TTC549 (cell line): ENCODE measurements around the gene TRAF2.
"Not testable (repeated sequence)": the region's sequence is repeated elsewhere in the genome, so short reads cannot be mapped to it uniquely, and the experiment has no call there.

Experiments used
- FAIRE-seq: peaks from 2 replicates; lab custom pipeline; 2012; peaks lifted over from hg19 to GRCh38; lab: Jason Lieb, UNC

Gene TRAF2

GRCh38 chr9:136885950-136886578 lies at the start of gene TRAF2:
TSS of gene TRAF2 (plus strand) at chr9:136886516. CDS start at chr9:136898741, 12,225 bp downstream.
- FAIRE-seq: no peak

DNA sequence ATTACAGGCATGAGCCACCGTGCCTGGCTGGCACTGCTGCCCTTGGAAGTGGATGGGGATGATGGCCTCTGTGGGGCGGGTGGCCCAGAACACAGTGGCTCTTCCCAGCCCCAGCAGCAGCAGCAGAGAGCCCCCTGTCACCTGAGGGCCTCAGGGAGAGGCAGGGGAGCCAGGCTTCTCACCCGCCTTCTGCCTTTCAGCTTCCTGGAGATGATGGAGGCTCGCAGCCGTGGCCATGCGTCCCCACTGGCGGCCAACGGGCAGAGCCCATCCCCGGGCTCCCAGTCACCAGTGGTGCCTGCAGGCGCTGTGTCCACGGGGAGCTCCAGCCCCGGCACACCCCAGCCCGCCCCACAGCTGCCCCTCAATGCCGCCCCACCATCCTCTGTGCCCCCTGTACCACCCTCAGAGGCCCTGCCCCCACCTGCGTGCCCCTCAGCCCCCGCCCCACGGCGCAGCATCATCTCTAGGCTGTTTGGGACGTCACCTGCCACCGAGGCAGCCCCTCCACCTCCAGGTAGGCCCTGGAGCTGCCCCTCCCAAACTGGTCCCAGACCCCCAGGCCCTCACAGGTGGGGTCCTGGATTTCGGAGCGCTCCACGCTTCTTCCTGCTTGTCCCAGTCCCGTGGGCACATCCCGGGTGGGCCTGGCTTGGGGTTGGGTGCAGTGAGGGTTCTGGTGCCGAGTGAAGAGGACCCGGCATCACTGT lies 49.0 kb upstream of the TRAF2 start:
- FAIRE-seq: no peak

DNA sequence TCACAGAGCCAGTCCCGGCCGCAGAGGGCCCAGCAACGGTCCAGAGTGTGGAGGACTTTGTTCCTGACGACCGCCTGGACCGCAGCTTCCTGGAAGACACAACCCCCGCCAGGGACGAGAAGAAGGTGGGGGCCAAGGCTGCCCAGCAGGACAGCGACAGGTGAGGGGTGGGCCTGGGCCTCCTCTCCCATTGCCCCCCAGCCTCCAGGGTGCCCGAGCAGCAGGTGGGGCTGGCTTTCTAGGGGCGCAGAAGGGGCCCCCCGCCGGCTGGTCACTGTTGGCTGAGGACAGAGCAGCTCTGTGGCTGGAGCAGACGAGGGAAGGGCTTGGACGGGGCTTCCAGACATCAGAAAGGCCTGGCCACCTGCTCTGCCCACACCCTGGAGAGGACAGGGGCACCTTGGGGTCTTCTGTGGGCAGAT lies 48.4 kb upstream of the TRAF2 start:
- FAIRE-seq: not testable (repeated sequence)

- FAIRE-seq: no peak
Observed at GRCh38 chr9:136838314-136839228, 47.7 kb upstream of the TRAF2 start.

GRCh38 chr9:136839229-136840139 lies 46.8 kb upstream of the TRAF2 start:
- FAIRE-seq: no peak

DNA sequence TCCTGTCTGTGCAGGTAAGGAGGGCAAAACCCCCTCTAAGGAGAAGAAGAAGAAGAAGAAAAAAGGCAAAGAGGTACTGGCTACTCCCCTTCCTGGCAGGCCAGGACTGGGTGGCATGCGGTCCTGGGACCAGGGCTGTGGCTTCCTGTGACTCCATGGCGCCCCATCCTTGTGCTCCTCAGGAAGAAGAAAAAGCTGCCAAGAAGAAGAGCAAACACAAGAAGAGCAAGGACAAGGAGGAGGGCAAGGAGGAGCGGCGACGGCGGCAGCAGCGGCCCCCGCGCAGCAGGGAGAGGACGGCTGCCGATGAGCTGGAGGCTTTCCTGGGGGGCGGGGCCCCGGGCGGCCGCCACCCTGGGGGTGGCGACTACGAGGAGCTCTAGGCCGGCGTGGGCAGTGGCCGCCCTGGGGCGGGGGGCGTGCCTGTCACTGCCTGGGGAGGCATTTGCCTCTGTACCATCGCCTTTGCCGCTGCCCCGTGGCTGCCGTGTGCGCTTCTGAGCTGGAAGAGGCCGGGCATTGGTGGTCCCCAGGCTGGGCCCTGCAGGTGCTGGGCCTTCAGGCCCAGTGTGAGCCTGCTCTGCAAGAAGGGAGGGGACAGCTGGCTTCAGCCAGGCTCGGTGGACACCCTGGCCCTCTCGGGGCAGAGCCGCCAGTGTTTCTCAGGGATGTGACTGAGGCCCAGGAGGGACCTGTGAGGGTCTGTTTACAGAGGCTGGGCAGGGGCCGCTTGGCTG lies 46.0 kb upstream of the TRAF2 start:
- FAIRE-seq: no peak

- FAIRE-seq: no peak
Observed at GRCh38 chr9:136840877-136841645, 45.3 kb upstream of the TRAF2 start.

GRCh38 chr9:136841646-136842379 lies 44.5 kb upstream of the TRAF2 start:
- not testable (repeated sequence) for FAIRE-seq

DNA sequence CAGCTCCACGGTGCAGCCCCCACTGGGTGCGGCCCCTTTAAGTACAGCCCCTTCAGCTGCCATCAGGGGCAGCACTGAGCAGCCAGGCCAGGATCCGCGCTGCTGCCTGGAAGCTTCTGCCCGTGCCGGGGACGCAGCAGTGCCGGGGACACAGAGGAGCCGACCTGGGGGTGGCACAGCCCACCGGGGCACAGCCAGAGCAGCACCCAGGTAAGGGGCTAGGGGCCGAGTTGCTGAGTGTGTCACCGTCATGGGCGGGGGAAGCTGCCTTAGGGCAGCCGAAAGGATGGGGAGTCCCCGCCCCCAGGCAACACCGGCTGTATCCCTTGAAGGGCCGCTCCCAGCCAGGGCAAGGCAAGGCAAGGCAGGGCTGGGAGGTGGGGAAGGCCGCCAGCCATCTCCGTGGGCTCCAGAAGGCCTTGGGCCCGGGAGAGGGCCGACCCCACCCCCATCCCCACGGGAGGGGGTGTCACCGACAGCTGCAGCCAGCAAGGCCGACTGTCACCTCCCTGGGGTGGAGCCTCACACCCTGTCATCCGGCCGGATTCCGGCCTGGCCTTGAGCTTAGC lies 43.9 kb upstream of the TRAF2 start, which contains the start of gene AJM1:
TSS of gene AJM1 (plus strand) at position 99 of the 569 bp plus-strand sequence. CDS start 1,937 bp downstream, outside the sequence.
- FAIRE-seq: not testable (repeated sequence)

DNA sequence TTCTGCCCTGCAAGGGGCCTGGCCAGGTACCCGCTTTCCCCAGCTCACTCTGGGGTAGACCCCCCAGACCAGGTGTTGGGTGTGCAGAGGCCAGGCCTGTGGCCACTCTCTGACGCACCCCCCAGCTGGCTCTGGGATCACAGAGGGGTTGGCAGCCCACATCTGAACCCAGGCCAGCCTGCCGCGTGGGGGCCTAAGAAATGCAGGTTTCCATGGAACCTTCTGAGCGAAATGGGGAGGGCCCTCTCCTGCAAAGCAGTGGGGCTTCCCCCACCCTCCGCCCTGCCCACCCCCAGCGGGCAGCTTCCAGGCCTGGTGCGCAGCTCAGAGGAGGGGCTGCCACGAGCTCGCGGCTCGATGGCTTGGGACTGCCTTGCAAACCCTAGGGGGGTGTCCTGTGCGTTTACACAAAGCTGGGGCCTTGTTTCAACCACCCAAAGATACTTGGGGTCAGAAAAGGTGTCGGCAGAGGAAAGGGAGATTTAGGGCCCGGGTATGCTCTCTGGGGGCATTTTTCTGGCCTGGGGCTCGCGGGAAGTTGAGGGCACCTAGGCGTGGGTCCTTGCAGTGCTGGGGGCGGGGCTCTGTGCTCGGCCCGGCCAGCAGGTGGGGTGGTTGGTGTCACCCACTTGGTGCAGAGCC lies 43.0 kb upstream of the TRAF2 start:
- FAIRE-seq: not testable (repeated sequence)

GRCh38 chr9:136843801-136844740 lies 42.2 kb upstream of the TRAF2 start:
- not testable (repeated sequence) for FAIRE-seq

DNA sequence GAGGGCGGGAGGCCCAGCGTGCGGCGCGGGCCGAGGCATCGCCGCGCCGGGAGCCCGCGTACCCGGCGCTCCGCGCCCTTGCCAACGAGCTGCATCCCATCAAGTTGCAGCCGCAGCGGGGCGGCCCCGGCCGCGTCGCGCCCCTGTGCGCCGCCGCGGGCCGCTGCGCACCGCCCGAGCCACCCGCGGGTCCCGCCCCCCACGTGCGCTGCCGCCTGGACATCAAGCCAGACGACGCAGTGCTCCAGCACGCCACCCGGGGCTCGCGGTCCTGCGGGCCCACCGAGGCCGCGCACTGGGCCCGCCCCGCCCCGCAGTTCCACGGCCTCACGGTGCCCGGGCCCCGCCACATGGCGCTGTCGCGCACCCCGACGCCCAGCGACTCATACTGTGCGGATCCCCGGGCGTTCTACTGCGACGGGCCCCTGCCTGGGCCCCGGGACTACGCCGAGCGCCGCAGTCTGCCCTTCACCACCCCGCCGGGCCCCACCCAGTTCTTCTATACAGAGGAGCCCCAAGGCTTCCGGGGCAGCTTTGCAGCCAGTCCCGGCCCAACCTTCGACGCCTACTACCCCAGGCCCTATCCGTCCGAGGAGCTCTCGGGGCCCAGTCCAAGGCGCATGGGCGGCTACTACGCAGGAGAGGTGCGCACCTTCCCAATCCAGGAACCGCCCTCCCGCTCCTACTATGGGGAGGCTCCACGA lies 41.4 kb upstream of the TRAF2 start:
- FAIRE-seq: no peak

DNA sequence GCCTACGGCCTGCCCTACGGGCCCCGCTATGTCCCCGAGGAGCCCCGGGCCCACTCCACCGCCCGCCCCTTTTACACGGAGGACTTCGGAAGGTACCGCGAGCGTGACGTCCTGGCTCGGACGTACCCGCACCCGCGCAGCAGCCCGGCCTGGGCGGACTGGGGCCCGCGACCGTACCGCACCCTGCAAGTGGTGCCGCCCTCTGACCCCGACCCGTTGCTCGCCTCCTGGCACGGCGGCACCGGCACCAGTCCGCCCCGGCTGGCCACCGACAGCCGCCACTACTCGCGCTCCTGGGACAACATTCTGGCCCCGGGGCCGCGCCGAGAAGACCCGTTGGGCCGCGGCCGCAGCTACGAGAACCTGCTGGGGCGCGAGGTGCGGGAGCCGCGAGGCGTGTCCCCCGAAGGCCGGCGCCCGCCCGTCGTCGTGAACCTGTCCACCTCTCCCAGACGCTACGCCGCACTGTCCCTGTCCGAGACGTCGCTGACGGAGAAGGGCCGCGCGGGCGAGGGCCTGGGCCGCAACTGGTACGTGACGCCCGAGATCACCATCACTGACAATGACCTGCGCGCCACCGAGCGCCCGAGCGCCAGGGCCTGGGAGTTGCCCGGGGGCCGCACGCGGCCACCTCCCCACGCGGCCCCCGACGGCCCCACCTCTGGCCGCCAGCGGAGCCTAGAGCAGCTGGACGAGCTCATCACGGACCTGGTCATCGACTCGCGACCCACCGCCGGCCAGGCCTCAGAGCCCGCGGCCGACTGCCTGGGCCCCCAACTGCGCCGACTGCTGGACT lies 40.7 kb upstream of the TRAF2 start:
- FAIRE-seq: no peak

DNA sequence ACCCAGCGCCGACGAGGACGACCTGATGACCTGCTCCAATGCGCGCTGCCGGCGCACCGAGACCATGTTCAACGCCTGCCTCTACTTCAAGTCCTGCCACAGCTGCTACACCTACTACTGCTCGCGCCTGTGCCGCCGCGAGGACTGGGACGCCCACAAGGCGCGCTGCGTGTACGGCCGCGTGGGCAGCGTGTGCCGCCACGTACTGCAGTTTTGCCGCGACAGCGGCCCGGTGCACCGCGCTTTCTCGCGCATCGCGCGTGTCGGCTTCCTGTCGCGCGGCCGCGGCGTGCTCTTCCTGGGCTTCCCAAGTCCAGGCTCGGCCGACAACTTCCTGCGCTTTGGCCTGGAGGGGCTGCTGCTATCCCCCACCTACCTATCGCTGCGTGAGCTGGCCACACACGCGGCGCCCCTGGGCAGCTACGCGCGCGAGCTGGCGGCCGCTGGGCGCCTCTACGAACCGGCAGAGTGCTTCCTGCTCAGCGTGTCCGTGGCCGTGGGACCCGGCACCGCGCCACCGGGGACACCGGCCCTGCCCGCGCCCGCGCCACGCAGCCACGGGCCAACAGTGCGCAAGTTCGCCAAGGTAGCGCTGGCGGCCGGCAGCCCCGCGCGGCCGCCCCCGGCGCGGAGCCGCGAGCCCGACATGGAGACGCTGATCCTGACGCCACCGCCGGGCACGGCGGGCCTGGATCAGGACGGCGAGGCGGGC lies 39.8 kb upstream of the TRAF2 start:
- FAIRE-seq: no peak
